GM23338 (cell line): ENCODE measurements around the gene ARHGAP32. TPM values are rescaled to one million over a fixed set of nuclear protein-coding genes. Genes with fewer than 3 reads are reported as not detected.

Experiments used
- ATAC-seq: fragments of 200-7000 bp; cut with Tn5 transposase; 3 replicates; pipeline ENCODE4 v1.9.1; 2020
- DNase-seq: peaks from one replicate; pipeline ENCODE4 v3.0.0-alpha.2; 2015; ENCODE audit warnings: low spot score
- H2AFZ ChIP-seq: fragments of 200-600 bp; sonication (generic); 2 replicates; pipeline ENCODE4 v1.8.0; 2016; ENCODE audit warnings: antibody characterized with exemption, mild to moderate bottlenecking, moderate library complexity
- H3F3A ChIP-seq: fragments of 200-600 bp; sonication (generic); replicated peaks from 2 replicates; pipeline ENCODE4 v1.8.0; 2017; ENCODE audit warnings: antibody characterized with exemption, mixed run types, low read depth
- H3K27ac ChIP-seq: fragments of 200-600 bp; sonication (generic); 2 replicates; pipeline ENCODE4 v1.6.1; 2016; ENCODE audit warnings: low read depth
- H3K27me3 ChIP-seq: fragments of 200-600 bp; sonication (generic); 2 replicates; pipeline ENCODE4 v1.8.0; 2016; ENCODE audit warnings: mild to moderate bottlenecking, mixed run types, moderate library complexity; ENCODE audit not compliant: insufficient read depth
- H3K36me3 ChIP-seq: fragments of 200-600 bp; sonication (generic); 2 replicates; pipeline ENCODE4 v1.8.0; 2016; ENCODE audit warnings: mild to moderate bottlenecking; ENCODE audit not compliant: insufficient read depth
- H3K4me1 ChIP-seq: fragments of 200-600 bp; sonication (generic); 2 replicates; pipeline ENCODE4 v1.8.0; 2016; ENCODE audit warnings: mild to moderate bottlenecking, moderate library complexity; ENCODE audit not compliant: insufficient read depth
- H3K4me2 ChIP-seq: fragments of 200-600 bp; sonication (generic); 2 replicates; pipeline ENCODE4 v1.7.1; 2017; ENCODE audit warnings: mixed run types
- H3K4me3 ChIP-seq: fragments of 200-600 bp; sonication (generic); 2 replicates; pipeline ENCODE4 v1.6.1; 2016; ENCODE audit warnings: mixed run types
- H3K79me2 ChIP-seq: fragments of 200-600 bp; sonication (generic); replicated peaks from 2 replicates; pipeline ENCODE4 v1.8.0; 2017; ENCODE audit warnings: mild to moderate bottlenecking; ENCODE audit not compliant: insufficient read depth
- H3K9me2 ChIP-seq: fragments of 200-600 bp; sonication (generic); 2 replicates; pipeline ENCODE4 v1.8.0; 2017; ENCODE audit not compliant: insufficient read depth
- H4K20me1 ChIP-seq: fragments of 200-600 bp; sonication (generic); replicated peaks from 2 replicates; pipeline ENCODE4 v1.8.0; 2017; ENCODE audit warnings: mild to moderate bottlenecking; ENCODE audit not compliant: insufficient read depth
- H3K27ac Mint-ChIP-seq: 2 replicates; pipeline ENCODE4 v1.8.0; 2020; ENCODE audit warnings: inconsistent platforms, mild to moderate bottlenecking, moderate library complexity, mixed read lengths
- H3K27me3 Mint-ChIP-seq: 3 replicates; pipeline ENCODE4 v1.8.0; 2022; ENCODE audit warnings: low read depth, mild to moderate bottlenecking, moderate library complexity, mixed read lengths, inconsistent platforms; ENCODE audit not compliant: insufficient read depth, poor library complexity
- H3K36me3 Mint-ChIP-seq: 3 replicates; pipeline ENCODE4 v1.8.0; 2021; ENCODE audit warnings: low read depth, mild to moderate bottlenecking, inconsistent platforms, moderate library complexity, mixed read lengths
- H3K4me1 Mint-ChIP-seq: 3 replicates; pipeline ENCODE4 v1.8.0; 2020; ENCODE audit warnings: mild to moderate bottlenecking, inconsistent platforms, mixed read lengths
- H3K4me3 Mint-ChIP-seq: 3 replicates; pipeline ENCODE4 v1.8.0; 2021; ENCODE audit warnings: moderate library complexity, mild to moderate bottlenecking, inconsistent platforms, mixed read lengths
- H3K9me3 Mint-ChIP-seq: 3 replicates; pipeline ENCODE4 v1.8.0; 2020; ENCODE audit warnings: moderate library complexity, mild to moderate bottlenecking, inconsistent platforms, mixed read lengths
- CREB1 ChIP-seq: fragments of 250-450 bp; sonication (Bioruptor Pico); IDR thresholded peaks from 2 replicates; pipeline ENCODE4 v1.5.0; 2020; ENCODE audit warnings: low read depth, mild to moderate bottlenecking, moderate library complexity
- EZH2 ChIP-seq: fragments of 200-600 bp; sonication (generic); IDR thresholded peaks from one replicate; pipeline ENCODE4 v1.8.0; 2017; ENCODE audit warnings: antibody characterized with exemption, mild to moderate bottlenecking, low read depth; ENCODE audit not compliant: unreplicated experiment
- EZH2phosphoT487 ChIP-seq: fragments of 200-600 bp; sonication (generic); IDR thresholded peaks from one replicate; pipeline ENCODE4 v1.8.1; 2018; ENCODE audit warnings: antibody characterized with exemption; ENCODE audit not compliant: unreplicated experiment
- JUNB ChIP-seq: IDR thresholded peaks from one replicate; pipeline ENCODE4 v1.6.1; 2016; ENCODE audit warnings: antibody characterized with exemption; ENCODE audit not compliant: unreplicated experiment
- NANOG ChIP-seq: IDR thresholded peaks from 2 replicates; pipeline ENCODE4 v1.6.1; 2016; ENCODE audit warnings: antibody characterized with exemption, borderline replicate concordance
- POLR2AphosphoS5 ChIP-seq: IDR thresholded peaks from 2 replicates; pipeline ENCODE4 v1.6.1; 2016; ENCODE audit warnings: antibody characterized with exemption, low read depth
- STAT1 ChIP-seq: IDR thresholded peaks from one replicate; pipeline ENCODE4 v1.6.1; 2016; ENCODE audit warnings: antibody characterized with exemption; ENCODE audit not compliant: unreplicated experiment
- ZNF114 ChIP-seq: fragments of 250-450 bp; sonication (Bioruptor Pico); IDR thresholded peaks from 2 replicates; pipeline ENCODE4 v1.5.0; 2020; ENCODE audit warnings: mild to moderate bottlenecking, moderate library complexity
- ZNF331 ChIP-seq: fragments of 250-450 bp; sonication (Bioruptor Pico); IDR thresholded peaks from 2 replicates; pipeline ENCODE4 v1.5.0; 2020; ENCODE audit warnings: low read depth, mild to moderate bottlenecking, moderate library complexity
- polyA plus RNA-seq: library from polyadenylated mRNA; unstranded; fragments of >200 nt; fragmentation: Nextera tagmentation; extraction: Ambion mirVana; gene quantifications from 2 replicates; pipeline ENCODE4 v1.2.1, GENCODE V29; 2016
- total RNA-seq: library from RNA; depleted of rRNA; stranded (reverse); fragments of >200 nt; shearing (Covaris generic); gene quantifications from 2 replicates; pipeline ENCODE4 v1.2.3, GENCODE V29; 2014
- TF ChIP-seq, protein P1 (sequence below), 2 experiments: fragments of 200-600 bp in 1 of 2; sonication (generic) in 1 of 2; conservative IDR thresholded peaks; 2 replicates each; pipeline versions ENCODE4 v1.5.1 to v1.6.1; 2016 to 2017; ENCODE audit warnings: antibody characterized with exemption in 2 of 2, low read depth in 2 of 2, mild to moderate bottlenecking in 2 of 2, moderate library complexity in 1 of 2
- TF ChIP-seq, protein P2 (sequence below): IDR thresholded peaks from 2 replicates; pipeline ENCODE4 v1.6.1; 2016; ENCODE audit warnings: antibody characterized with exemption
- TF ChIP-seq, protein P3 (sequence below): IDR thresholded peaks from one replicate; pipeline ENCODE4 v1.6.1; 2018; ENCODE audit warnings: antibody characterized with exemption; ENCODE audit not compliant: unreplicated experiment
- TF ChIP-seq, protein P4 (sequence below): fragments of 250-450 bp; sonication (Bioruptor Pico); IDR thresholded peaks from 2 replicates; pipeline ENCODE4 v1.5.0; 2020; ENCODE audit warnings: mild to moderate bottlenecking, moderate library complexity

The ARHGAP32 gene
- total and polyA plus RNA-seq, 2 experiments from 2014 or later, result 3.9 to 17.2 TPM

DNA sequence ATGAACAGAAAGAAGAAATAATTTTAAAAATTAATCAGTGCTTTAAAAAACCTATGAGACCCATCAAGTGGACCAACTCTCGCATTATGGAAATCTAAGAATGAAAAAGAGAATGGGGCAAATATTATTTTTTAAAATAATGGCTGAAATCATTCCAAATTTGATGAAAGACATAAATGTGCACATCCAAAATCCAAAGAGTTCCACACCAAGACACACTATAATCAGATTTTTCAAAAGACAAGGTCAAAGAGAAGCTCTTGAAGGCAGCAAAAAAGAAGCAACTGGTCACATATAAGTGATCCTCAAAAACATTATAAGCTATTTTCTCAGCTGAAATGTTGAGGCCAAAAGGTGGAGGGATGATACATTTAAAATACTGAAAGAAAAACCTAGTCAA, 85.3 kb downstream of the ARHGAP32 start:
- H3K27me3 Mint-ChIP-seq, result peaks cover 3% of the 10 kb centered on the region
- no peak for ATAC-seq
- H3K36me3 ChIP-seq, result no peaks in the 10 kb centered on the region
- no peak overlapping the region for H3K4me3 Mint-ChIP-seq
- TF ChIP-seq POLR2AphosphoS5, result no peak
- TF ChIP-seq JUNB, result no peak
- TF ChIP-seq EZH2phosphoT487, result no peak
- no peak for TF ChIP-seq NANOG
- no peak for TF ChIP-seq STAT1
- TF ChIP-seq, protein P1, sequence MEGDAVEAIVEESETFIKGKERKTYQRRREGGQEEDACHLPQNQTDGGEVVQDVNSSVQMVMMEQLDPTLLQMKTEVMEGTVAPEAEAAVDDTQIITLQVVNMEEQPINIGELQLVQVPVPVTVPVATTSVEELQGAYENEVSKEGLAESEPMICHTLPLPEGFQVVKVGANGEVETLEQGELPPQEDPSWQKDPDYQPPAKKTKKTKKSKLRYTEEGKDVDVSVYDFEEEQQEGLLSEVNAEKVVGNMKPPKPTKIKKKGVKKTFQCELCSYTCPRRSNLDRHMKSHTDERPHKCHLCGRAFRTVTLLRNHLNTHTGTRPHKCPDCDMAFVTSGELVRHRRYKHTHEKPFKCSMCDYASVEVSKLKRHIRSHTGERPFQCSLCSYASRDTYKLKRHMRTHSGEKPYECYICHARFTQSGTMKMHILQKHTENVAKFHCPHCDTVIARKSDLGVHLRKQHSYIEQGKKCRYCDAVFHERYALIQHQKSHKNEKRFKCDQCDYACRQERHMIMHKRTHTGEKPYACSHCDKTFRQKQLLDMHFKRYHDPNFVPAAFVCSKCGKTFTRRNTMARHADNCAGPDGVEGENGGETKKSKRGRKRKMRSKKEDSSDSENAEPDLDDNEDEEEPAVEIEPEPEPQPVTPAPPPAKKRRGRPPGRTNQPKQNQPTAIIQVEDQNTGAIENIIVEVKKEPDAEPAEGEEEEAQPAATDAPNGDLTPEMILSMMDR (conservative IDR thresholded peaks at IDR 0.05; ENCODE audit: low read depth in 2 of 2), result no peak
- no peak for TF ChIP-seq ZNF114 (CRISPR knock-in tag)
- TF ChIP-seq, protein P2, sequence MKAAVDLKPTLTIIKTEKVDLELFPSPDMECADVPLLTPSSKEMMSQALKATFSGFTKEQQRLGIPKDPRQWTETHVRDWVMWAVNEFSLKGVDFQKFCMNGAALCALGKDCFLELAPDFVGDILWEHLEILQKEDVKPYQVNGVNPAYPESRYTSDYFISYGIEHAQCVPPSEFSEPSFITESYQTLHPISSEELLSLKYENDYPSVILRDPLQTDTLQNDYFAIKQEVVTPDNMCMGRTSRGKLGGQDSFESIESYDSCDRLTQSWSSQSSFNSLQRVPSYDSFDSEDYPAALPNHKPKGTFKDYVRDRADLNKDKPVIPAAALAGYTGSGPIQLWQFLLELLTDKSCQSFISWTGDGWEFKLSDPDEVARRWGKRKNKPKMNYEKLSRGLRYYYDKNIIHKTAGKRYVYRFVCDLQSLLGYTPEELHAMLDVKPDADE, result no peak
- TF ChIP-seq, protein P3, sequence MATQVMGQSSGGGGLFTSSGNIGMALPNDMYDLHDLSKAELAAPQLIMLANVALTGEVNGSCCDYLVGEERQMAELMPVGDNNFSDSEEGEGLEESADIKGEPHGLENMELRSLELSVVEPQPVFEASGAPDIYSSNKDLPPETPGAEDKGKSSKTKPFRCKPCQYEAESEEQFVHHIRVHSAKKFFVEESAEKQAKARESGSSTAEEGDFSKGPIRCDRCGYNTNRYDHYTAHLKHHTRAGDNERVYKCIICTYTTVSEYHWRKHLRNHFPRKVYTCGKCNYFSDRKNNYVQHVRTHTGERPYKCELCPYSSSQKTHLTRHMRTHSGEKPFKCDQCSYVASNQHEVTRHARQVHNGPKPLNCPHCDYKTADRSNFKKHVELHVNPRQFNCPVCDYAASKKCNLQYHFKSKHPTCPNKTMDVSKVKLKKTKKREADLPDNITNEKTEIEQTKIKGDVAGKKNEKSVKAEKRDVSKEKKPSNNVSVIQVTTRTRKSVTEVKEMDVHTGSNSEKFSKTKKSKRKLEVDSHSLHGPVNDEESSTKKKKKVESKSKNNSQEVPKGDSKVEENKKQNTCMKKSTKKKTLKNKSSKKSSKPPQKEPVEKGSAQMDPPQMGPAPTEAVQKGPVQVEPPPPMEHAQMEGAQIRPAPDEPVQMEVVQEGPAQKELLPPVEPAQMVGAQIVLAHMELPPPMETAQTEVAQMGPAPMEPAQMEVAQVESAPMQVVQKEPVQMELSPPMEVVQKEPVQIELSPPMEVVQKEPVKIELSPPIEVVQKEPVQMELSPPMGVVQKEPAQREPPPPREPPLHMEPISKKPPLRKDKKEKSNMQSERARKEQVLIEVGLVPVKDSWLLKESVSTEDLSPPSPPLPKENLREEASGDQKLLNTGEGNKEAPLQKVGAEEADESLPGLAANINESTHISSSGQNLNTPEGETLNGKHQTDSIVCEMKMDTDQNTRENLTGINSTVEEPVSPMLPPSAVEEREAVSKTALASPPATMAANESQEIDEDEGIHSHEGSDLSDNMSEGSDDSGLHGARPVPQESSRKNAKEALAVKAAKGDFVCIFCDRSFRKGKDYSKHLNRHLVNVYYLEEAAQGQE, result no peak
- TF ChIP-seq EZH2, result no peak
- TF ChIP-seq ZNF331 (CRISPR knock-in tag), result no peak
- TF ChIP-seq, protein P4, sequence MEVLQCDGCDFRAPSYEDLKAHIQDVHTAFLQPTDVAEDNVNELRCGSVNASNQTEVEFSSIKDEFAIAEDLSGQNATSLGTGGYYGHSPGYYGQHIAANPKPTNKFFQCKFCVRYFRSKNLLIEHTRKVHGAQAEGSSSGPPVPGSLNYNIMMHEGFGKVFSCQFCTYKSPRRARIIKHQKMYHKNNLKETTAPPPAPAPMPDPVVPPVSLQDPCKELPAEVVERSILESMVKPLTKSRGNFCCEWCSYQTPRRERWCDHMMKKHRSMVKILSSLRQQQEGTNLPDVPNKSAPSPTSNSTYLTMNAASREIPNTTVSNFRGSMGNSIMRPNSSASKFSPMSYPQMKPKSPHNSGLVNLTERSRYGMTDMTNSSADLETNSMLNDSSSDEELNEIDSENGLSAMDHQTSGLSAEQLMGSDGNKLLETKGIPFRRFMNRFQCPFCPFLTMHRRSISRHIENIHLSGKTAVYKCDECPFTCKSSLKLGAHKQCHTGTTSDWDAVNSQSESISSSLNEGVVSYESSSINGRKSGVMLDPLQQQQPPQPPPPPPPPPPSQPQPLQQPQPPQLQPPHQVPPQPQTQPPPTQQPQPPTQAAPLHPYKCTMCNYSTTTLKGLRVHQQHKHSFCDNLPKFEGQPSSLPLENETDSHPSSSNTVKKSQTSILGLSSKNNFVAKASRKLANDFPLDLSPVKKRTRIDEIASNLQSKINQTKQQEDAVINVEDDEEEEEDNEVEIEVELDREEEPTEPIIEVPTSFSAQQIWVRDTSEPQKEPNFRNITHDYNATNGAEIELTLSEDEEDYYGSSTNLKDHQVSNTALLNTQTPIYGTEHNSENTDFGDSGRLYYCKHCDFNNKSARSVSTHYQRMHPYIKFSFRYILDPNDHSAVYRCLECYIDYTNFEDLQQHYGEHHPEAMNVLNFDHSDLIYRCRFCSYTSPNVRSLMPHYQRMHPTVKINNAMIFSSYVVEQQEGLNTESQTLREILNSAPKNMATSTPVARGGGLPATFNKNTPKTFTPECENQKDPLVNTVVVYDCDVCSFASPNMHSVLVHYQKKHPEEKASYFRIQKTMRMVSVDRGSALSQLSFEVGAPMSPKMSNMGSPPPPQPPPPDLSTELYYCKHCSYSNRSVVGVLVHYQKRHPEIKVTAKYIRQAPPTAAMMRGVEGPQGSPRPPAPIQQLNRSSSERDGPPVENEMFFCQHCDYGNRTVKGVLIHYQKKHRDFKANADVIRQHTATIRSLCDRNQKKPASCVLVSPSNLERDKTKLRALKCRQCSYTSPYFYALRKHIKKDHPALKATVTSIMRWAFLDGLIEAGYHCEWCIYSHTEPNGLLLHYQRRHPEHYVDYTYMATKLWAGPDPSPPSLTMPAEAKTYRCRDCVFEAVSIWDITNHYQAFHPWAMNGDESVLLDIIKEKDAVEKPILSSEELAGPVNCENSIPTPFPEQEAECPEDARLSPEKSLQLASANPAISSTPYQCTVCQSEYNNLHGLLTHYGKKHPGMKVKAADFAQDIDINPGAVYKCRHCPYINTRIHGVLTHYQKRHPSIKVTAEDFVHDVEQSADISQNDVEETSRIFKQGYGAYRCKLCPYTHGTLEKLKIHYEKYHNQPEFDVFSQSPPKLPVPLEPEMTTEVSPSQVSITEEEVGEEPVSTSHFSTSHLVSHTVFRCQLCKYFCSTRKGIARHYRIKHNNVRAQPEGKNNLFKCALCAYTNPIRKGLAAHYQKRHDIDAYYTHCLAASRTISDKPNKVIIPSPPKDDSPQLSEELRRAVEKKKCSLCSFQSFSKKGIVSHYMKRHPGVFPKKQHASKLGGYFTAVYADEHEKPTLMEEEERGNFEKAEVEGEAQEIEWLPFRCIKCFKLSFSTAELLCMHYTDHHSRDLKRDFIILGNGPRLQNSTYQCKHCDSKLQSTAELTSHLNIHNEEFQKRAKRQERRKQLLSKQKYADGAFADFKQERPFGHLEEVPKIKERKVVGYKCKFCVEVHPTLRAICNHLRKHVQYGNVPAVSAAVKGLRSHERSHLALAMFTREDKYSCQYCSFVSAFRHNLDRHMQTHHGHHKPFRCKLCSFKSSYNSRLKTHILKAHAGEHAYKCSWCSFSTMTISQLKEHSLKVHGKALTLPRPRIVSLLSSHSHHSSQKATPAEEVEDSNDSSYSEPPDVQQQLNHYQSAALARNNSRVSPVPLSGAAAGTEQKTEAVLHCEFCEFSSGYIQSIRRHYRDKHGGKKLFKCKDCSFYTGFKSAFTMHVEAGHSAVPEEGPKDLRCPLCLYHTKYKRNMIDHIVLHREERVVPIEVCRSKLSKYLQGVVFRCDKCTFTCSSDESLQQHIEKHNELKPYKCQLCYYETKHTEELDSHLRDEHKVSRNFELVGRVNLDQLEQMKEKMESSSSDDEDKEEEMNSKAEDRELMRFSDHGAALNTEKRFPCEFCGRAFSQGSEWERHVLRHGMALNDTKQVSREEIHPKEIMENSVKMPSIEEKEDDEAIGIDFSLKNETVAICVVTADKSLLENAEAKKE, result no peak
- TF ChIP-seq CREB1 (CRISPR knock-in tag), result no peak
- H3K36me3 Mint-ChIP-seq, result peaks cover 3% of the 10 kb centered on the region; the same call in 1 of the 3 replicates
- H3K4me1 Mint-ChIP-seq, result no peaks in the 10 kb centered on the region
- 0 out of 2 replicates have a peak, but pooled peaks cover 5% of the 10 kb centered on the region for H4K20me1 ChIP-seq
- no peaks in the 10 kb centered on the region for H3K79me2 ChIP-seq
- no peak overlapping the region for H3K27ac ChIP-seq
- no peaks in the 10 kb centered on the region for H3K9me2 ChIP-seq
- no peaks in the 10 kb centered on the region for H3F3A ChIP-seq
- no peak overlapping the region for H3K4me2 ChIP-seq
- H2AFZ ChIP-seq, result no peak overlapping the region
- H3K27me3 ChIP-seq, result no peaks in the 10 kb centered on the region
- no peak overlapping the region for H3K27ac Mint-ChIP-seq
- DNase-seq, result no peak
- H3K4me3 ChIP-seq, result no peak overlapping the region
- no peaks in the 10 kb centered on the region for H3K4me1 ChIP-seq
- H3K9me3 Mint-ChIP-seq, result no peaks in the 10 kb centered on the region
